ENCODE measurements around the gene PPP6R3.

The PPP6R3 gene

GRCh38 chr11:68495872-68496271 is 35.3 kb downstream of the PPP6R3 start:
- no peak for ATAC-seq

GRCh38 chr11:68497761-68498160 is 37.2 kb downstream of the PPP6R3 start:
- ATAC-seq = no peak

- ATAC-seq = no peak
Observed at GRCh38 chr11:68498321-68498720, 37.8 kb downstream of the PPP6R3 start.

GRCh38 chr11:68498903-68499883 is 38.6 kb downstream of the PPP6R3 start:
- ATAC-seq = no peak

- no peak for ATAC-seq
Observed at GRCh38 chr11:68500206-68500605, 39.7 kb downstream of the PPP6R3 start.

GRCh38 chr11:68501813-68502212 is 41.3 kb downstream of the PPP6R3 start:
- no peak for ATAC-seq

GRCh38 chr11:68503251-68503687 is 42.7 kb downstream of the PPP6R3 start:
- ATAC-seq = no peak

GRCh38 chr11:68503792-68504191 is 43.2 kb downstream of the PPP6R3 start:
- ATAC-seq = no peak

- ATAC-seq = no peak
Observed at GRCh38 chr11:68504432-68505066, 44.0 kb downstream of the PPP6R3 start.

- ATAC-seq = no peak
Observed at GRCh38 chr11:68505596-68505995, 45.0 kb downstream of the PPP6R3 start.

- ATAC-seq = no peak
Observed at GRCh38 chr11:68506908-68507307, 46.4 kb downstream of the PPP6R3 start.

- no peak for ATAC-seq
Observed at GRCh38 chr11:68508425-68508824, 47.9 kb downstream of the PPP6R3 start.

GRCh38 chr11:68509066-68509465 is 48.5 kb downstream of the PPP6R3 start:
- no peak for ATAC-seq

GRCh38 chr11:68513930-68514487 is 53.5 kb downstream of the PPP6R3 start:
- ATAC-seq = no peak

GRCh38 chr11:68517121-68517741 is 56.7 kb downstream of the PPP6R3 start:
- ATAC-seq = no peak

GRCh38 chr11:68518191-68518590 is 57.6 kb downstream of the PPP6R3 start:
- no peak for ATAC-seq

- ATAC-seq = no peak
Observed at GRCh38 chr11:68521969-68522652, 61.6 kb downstream of the PPP6R3 start.

GRCh38 chr11:68523033-68523432 is 62.5 kb downstream of the PPP6R3 start:
- no peak for ATAC-seq

- no peak for ATAC-seq
Observed at GRCh38 chr11:68523743-68524142, 63.2 kb downstream of the PPP6R3 start.

GRCh38 chr11:68524213-68524612 is 63.7 kb downstream of the PPP6R3 start:
- ATAC-seq = no peak

GRCh38 chr11:68524681-68525080 is 64.1 kb downstream of the PPP6R3 start:
- no peak for ATAC-seq

GRCh38 chr11:68525336-68525735 is 64.8 kb downstream of the PPP6R3 start:
- ATAC-seq = no peak

- ATAC-seq = no peak
Observed at GRCh38 chr11:68525930-68526329, 65.4 kb downstream of the PPP6R3 start.

Data from activated CD4-positive, CD25-positive, alpha-beta regulatory T cell treated with anti-CD3 and anti-CD28 coated beads, Interleukin-2, amount 50 U/mL, for 24 hours (primary cell).